HEK293T (cell line): ENCODE results near the gene PLEKHA5.

Source experiments
- BHLHE40 ChIP-seq: fragments of 450-650 bp; IDR thresholded peaks from 2 replicates; pipeline ENCODE4 v1.6.1; 2016; ENCODE audit warnings: mild to moderate bottlenecking, moderate library complexity, borderline replicate concordance
- ELF4 ChIP-seq: fragments of 450-650 bp; IDR thresholded peaks from 2 replicates; pipeline ENCODE4 v1.6.1; 2017; ENCODE audit warnings: antibody characterized with exemption
- FOXA1 ChIP-seq: fragments of 450-650 bp; IDR thresholded peaks from 2 replicates; pipeline ENCODE4 v1.6.1; 2016; ENCODE audit warnings: mild to moderate bottlenecking
- FOXK2 ChIP-seq: fragments of 450-650 bp; IDR thresholded peaks from 2 replicates; pipeline ENCODE4 v1.6.1; 2016; ENCODE audit warnings: mild to moderate bottlenecking
- L3MBTL2 ChIP-seq: fragments of 450-650 bp; conservative IDR thresholded peaks from 2 replicates; pipeline ENCODE4 v1.6.1; 2016; ENCODE audit warnings: mild to moderate bottlenecking
- SP1 ChIP-seq: fragments of 450-650 bp; IDR thresholded peaks from 2 replicates; pipeline ENCODE4 v1.6.1; 2017
- SUZ12 ChIP-seq: fragments of 450-650 bp; IDR thresholded peaks from 2 replicates; pipeline ENCODE4 v1.6.1; 2016; ENCODE audit warnings: mild to moderate bottlenecking

- no peak for TF ChIP-seq FOXA1
- TF ChIP-seq SUZ12, result no peak
- TF ChIP-seq L3MBTL2, result no peak
- TF ChIP-seq BHLHE40, result no peak
- no peak for TF ChIP-seq SP1
- no peak for TF ChIP-seq FOXK2
- TF ChIP-seq ELF4, result no peak
Measured at GRCh38 chr12:19222558-19222957, 93.0 kb downstream of the PLEKHA5 start.
